Measurements from ENCODE around the gene ITPR1.

ITPR1 gene

GRCh38 chr3:4718179-4718736 is 225.1 kb downstream of the ITPR1 start:
- no peak for DNase-seq
- in situ Hi-C loops (cut with MboI; ENCODE audit: low pct_unique_long_range_greater_than_20kb, low sequenced_read_pairs), result loop anchor here (25.0 kb wide), 1 partner anchor 344 kb away; no protein-coding TSS in a partner anchor

- in situ Hi-C loops (cut with MboI; ENCODE audit: low pct_unique_long_range_greater_than_20kb, low sequenced_read_pairs), result loop anchor here (25.0 kb wide), 1 partner anchor 343 kb away; no protein-coding TSS in a partner anchor
- no peak for DNase-seq
Measured at GRCh38 chr3:4719046-4719501, 225.9 kb downstream of the ITPR1 start.

- DNase-seq, result peak; percentile 87
- in situ Hi-C loops (cut with MboI; ENCODE audit: low pct_unique_long_range_greater_than_20kb, low sequenced_read_pairs), result loop anchor here (10.0 to 25.0 kb wide), 2 partner anchors 264 to 342 kb away; no protein-coding TSS in a partner anchor
Measured at GRCh38 chr3:4720316-4721075, 227.3 kb downstream of the ITPR1 start.

- in situ Hi-C loops (cut with MboI; ENCODE audit: low pct_unique_long_range_greater_than_20kb, low sequenced_read_pairs), result loop anchor here (10.0 to 25.0 kb wide), 2 partner anchors 263 to 341 kb away; no protein-coding TSS in a partner anchor
- no peak for DNase-seq
Measured at GRCh38 chr3:4721511-4721911, 228.4 kb downstream of the ITPR1 start.

GRCh38 chr3:4722103-4722502 is 229.0 kb downstream of the ITPR1 start:
- peak; percentile 73 for DNase-seq
- in situ Hi-C loops (cut with MboI; ENCODE audit: low pct_unique_long_range_greater_than_20kb, low sequenced_read_pairs), result loop anchor here (10.0 to 25.0 kb wide), 2 partner anchors 263 to 340 kb away; no protein-coding TSS in a partner anchor

GRCh38 chr3:4724051-4724629 is 231.0 kb downstream of the ITPR1 start:
- no peak for DNase-seq
- in situ Hi-C loops (cut with MboI; ENCODE audit: low pct_unique_long_range_greater_than_20kb, low sequenced_read_pairs), result loop anchor here (10.0 to 25.0 kb wide), 2 partner anchors 261 to 338 kb away; no protein-coding TSS in a partner anchor

GRCh38 chr3:4726549-4726948 is 233.4 kb downstream of the ITPR1 start:
- in situ Hi-C loops (cut with MboI; ENCODE audit: low pct_unique_long_range_greater_than_20kb, low sequenced_read_pairs), result loop anchor here (10.0 kb wide), 1 partner anchor 258 kb away; no protein-coding TSS in a partner anchor

GRCh38 chr3:4729061-4729973 is 236.2 kb downstream of the ITPR1 start:
- no peak for DNase-seq
- in situ Hi-C loops (cut with MboI; ENCODE audit: low pct_unique_long_range_greater_than_20kb, low sequenced_read_pairs), result loop anchor here (10.0 kb wide), 1 partner anchor 255 kb away; no protein-coding TSS in a partner anchor

More at GRCh38 chr3:4726549-4726948, 233.4 kb downstream of the ITPR1 start:
- DNase-seq, result no peak

- in situ Hi-C loops (cut with MboI; ENCODE audit: low pct_unique_long_range_greater_than_20kb, low sequenced_read_pairs), result no loop called here
Measured at GRCh38 chr3:4730719-4731118, 237.6 kb downstream of the ITPR1 start.

GRCh38 chr3:4731543-4732111 is 238.5 kb downstream of the ITPR1 start:
- DNase-seq, result no peak
- in situ Hi-C loops (cut with MboI; ENCODE audit: low pct_unique_long_range_greater_than_20kb, low sequenced_read_pairs), result no loop called here

More at GRCh38 chr3:4730719-4731118, 237.6 kb downstream of the ITPR1 start:
- DNase-seq, result no peak

GRCh38 chr3:4732925-4733324 is 239.8 kb downstream of the ITPR1 start:
- in situ Hi-C loops (cut with MboI; ENCODE audit: low pct_unique_long_range_greater_than_20kb, low sequenced_read_pairs), result no loop called here
- DNase-seq, result no peak

- in situ Hi-C loops (cut with MboI; ENCODE audit: low pct_unique_long_range_greater_than_20kb, low sequenced_read_pairs), result no loop called here
- no peak for DNase-seq
Measured at GRCh38 chr3:4734454-4734853, 241.3 kb downstream of the ITPR1 start.

- in situ Hi-C loops (cut with MboI; ENCODE audit: low pct_unique_long_range_greater_than_20kb, low sequenced_read_pairs), result no loop called here
Measured at GRCh38 chr3:4735243-4735642, 242.1 kb downstream of the ITPR1 start.

GRCh38 chr3:4736284-4736861 is 243.2 kb downstream of the ITPR1 start:
- DNase-seq, result peak; percentile 84
- in situ Hi-C loops (cut with MboI; ENCODE audit: low pct_unique_long_range_greater_than_20kb, low sequenced_read_pairs), result no loop called here

More at GRCh38 chr3:4735243-4735642, 242.1 kb downstream of the ITPR1 start:
- no peak for DNase-seq

GRCh38 chr3:4738737-4739274 is 245.7 kb downstream of the ITPR1 start:
- DNase-seq, result peak; percentile 81
- in situ Hi-C loops (cut with MboI; ENCODE audit: low pct_unique_long_range_greater_than_20kb, low sequenced_read_pairs), result no loop called here

GRCh38 chr3:4739289-4740236 is 246.4 kb downstream of the ITPR1 start:
- peak; percentile 74 for DNase-seq
- in situ Hi-C loops (cut with MboI; ENCODE audit: low pct_unique_long_range_greater_than_20kb, low sequenced_read_pairs), result no loop called here
